ENCODE measurements around the gene GPR18. TPM values are rescaled to one million over a fixed set of nuclear protein-coding genes. Genes with fewer than 3 reads are reported as not detected.

The GPR18 gene
- total and polyA plus RNA-seq, 9 donors: 0.30 to 0.73 TPM; not detected in 7

GRCh38 chr13:99224021-99224420, 34.2 kb downstream of the GPR18 start:
- H3K36me3 ChIP-seq: no peaks in the 10 kb centered on the region
- H3K4me3 ChIP-seq: no peak overlapping the region
- H3K4me1 ChIP-seq (ENCODE audit: insufficient read depth): peaks cover 4% of the 10 kb centered on the region
- no peaks in the 10 kb centered on the region for H3K9me3 ChIP-seq
- no peak for DNase-seq
- intact Hi-C loops (cut with DNase I): no loop called here
- WGBS, 3 donors: 67 to 91% (median 89%) methylated on average over 2 of the region's 2 CpGs
- H3K27me3 ChIP-seq: no peaks in the 10 kb centered on the region
- no peak for TF ChIP-seq CTCF (IDR thresholded peaks at IDR 0.05)
- TF ChIP-seq EP300 (IDR thresholded peaks at IDR 0.05): no peak
- TF ChIP-seq POLR2A (IDR thresholded peaks at IDR 0.05): no peak
- no peak overlapping the region for H3K27ac ChIP-seq

DNA sequence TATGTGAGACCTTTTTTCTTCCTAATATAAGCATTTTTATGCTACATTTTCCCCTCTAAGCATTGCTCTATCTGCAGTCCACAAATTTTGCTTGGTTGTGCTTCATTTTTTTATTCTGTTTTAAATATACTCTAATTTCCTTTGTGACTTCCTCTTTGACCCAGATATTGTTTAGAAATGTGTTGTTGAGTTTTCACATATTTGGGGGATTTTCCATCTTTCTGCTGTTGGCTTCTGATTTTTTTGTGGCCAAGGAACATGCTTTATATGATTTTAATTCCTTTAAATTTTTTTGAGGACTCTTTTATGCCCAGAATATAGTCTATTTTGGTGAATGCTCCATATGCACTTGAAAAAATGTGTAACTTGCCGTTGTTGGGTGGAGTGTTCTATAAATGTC, 34.6 kb downstream of the GPR18 start:
- no peak overlapping the region for H3K27ac ChIP-seq
- H3K27me3 ChIP-seq: no peaks in the 10 kb centered on the region
- H3K4me3 ChIP-seq: no peak overlapping the region
- H3K9me3 ChIP-seq: no peaks in the 10 kb centered on the region
- peaks cover 4% of the 10 kb centered on the region for H3K4me1 ChIP-seq (ENCODE audit: insufficient read depth)
- TF ChIP-seq EP300 (IDR thresholded peaks at IDR 0.05) (no peak), POLR2A (IDR thresholded peaks at IDR 0.05) (no peak), CTCF (IDR thresholded peaks at IDR 0.05) (no peak)
- no peak for DNase-seq
- H3K36me3 ChIP-seq: no peaks in the 10 kb centered on the region
- intact Hi-C loops (cut with DNase I): no loop called here
- WGBS, 3 donors: 73 to 80% (median 75%) methylated on average over 1 of the region's 1 CpG

- no peak for DNase-seq
- TF ChIP-seq CTCF (IDR thresholded peaks at IDR 0.05): no peak
- TF ChIP-seq EP300 (IDR thresholded peaks at IDR 0.05): no peak
- TF ChIP-seq POLR2A (IDR thresholded peaks at IDR 0.05): no peak
- Histone ChIP-seq H3K4me3 (no peak overlapping the region), H3K9me3 (no peaks in the 10 kb centered on the region), H3K27ac (no peak overlapping the region), H3K27me3 (no peaks in the 10 kb centered on the region), H3K36me3 (no peaks in the 10 kb centered on the region), H3K4me1 (ENCODE audit: insufficient read depth) (peaks cover 12% of the 10 kb centered on the region)
- intact Hi-C loops (cut with DNase I): no loop called here
- 94 to 97% (median 97%) methylated on average over 8 of the region's 8 CpGs for WGBS, 3 donors
Observed at GRCh38 chr13:99221567-99222239, 36.5 kb downstream of the GPR18 start.

DNA sequence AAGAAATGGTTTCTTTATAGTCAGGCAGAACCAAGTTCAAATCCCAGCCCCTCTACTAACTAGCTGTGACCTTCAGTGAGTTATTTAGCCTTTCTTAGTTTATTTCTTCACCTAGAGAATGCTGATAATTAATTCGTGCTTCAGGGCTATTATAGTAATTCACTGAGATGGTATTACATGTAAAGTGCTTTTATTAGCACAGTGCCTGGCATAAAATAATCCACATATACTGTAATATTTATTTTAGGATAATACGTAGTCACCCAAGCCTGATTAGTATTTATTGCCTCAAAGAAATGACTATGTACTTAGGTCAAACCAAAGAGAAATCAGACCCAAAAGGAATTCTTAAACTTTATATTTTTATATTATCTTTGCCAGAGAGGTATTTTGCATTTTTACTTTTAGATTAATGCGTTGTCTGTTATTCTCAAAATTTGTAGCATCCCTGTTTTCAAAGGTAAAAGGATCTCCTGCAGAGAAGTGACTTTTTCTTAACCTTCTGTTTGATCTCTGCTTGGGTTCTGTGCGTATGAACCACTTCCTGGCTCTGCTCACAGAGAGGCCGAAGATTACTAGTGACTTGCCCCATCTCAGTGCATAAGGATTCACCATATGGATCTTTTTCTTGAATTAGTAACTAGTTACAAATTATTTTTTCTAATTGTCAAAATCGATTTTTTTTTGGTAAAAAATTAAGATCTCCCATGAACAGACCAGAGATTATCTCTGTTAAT, 37.8 kb downstream of the GPR18 start:
- peaks cover 8% of the 10 kb centered on the region for H3K4me1 ChIP-seq (ENCODE audit: insufficient read depth)
- no peaks in the 10 kb centered on the region for H3K36me3 ChIP-seq
- TF ChIP-seq CTCF (IDR thresholded peaks at IDR 0.05) (no peak), POLR2A (IDR thresholded peaks at IDR 0.05) (no peak), EP300 (IDR thresholded peaks at IDR 0.05) (no peak)
- no peaks in the 10 kb centered on the region for H3K9me3 ChIP-seq
- H3K4me3 ChIP-seq: no peak overlapping the region
- H3K27me3 ChIP-seq: no peaks in the 10 kb centered on the region
- DNase-seq: no peak
- intact Hi-C loops (cut with DNase I): no loop called here
- 75 to 81% (median 79%) methylated on average over 6 of the region's 6 CpGs for WGBS, 3 donors
- no peak overlapping the region for H3K27ac ChIP-seq
